ENCODE measurements around the gene LRRC26.

Gene LRRC26

DNA sequence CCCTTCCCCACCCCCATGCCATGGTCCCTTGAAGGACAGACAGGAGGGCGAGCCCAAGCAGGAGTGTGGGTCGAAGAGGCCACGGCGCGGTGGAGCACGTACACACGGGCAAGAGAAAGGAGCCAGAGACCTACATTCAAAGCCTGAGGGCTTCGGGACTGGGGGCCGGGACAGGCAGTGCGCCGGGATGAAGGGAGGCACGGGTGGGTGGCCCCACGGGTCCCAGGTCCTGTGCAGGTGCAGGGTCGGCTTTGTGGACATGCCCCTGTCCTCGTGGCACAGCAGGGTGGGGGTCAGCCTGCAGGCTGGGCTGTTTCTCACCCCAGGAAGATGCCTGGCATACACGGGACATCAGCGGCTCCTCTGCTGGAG, 9.8 kb downstream of the LRRC26 start:
- no peak overlapping the region for H3K4me3 ChIP-seq (ENCODE audit: low read depth, low read length)
- no peak for TF ChIP-seq CTCF (IDR thresholded peaks at IDR 0.05; ENCODE audit: borderline replicate concordance, insufficient read depth, low read depth, low read length)

GRCh38 chr9:137159105-137160053, 10.5 kb downstream of the LRRC26 start:
- no peak for TF ChIP-seq CTCF (IDR thresholded peaks at IDR 0.05; ENCODE audit: borderline replicate concordance, insufficient read depth, low read depth, low read length)
- no peak overlapping the region for H3K4me3 ChIP-seq (ENCODE audit: low read depth, low read length)

DNA sequence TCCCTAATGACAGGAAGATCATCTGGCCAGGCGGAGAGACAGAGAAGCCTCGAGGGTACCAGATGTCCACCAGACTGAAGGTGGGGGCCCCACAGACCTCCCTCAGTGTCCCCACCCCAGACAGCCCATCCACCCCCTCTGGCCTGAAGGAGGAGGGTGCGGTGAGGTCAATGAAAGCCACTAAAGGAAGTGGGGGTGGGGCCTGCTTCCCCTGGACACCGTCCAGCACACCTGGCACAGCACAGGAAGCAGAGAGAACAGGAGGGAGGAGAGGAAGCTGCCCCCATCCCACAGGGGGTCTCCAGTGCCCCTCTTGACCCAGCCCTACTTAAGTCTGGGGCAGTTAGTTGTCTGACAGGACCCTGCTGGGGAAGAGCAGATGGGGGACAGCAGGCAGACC, 11.2 kb downstream of the LRRC26 start:
- H3K4me3 ChIP-seq (ENCODE audit: low read depth, low read length): no peak overlapping the region
- TF ChIP-seq CTCF (IDR thresholded peaks at IDR 0.05; ENCODE audit: borderline replicate concordance, insufficient read depth, low read depth, low read length): no peak

GRCh38 chr9:137157618-137158415, 12.0 kb downstream of the LRRC26 start:
- no peak for TF ChIP-seq CTCF (IDR thresholded peaks at IDR 0.05; ENCODE audit: borderline replicate concordance, insufficient read depth, low read depth, low read length)

GRCh38 chr9:137156567-137157375, 13.1 kb downstream of the LRRC26 start:
- H3K4me3 ChIP-seq (ENCODE audit: low read depth, low read length): peak overlapping the region; percentile 11
- no peak for TF ChIP-seq CTCF (IDR thresholded peaks at IDR 0.05; ENCODE audit: borderline replicate concordance, insufficient read depth, low read depth, low read length)

More at GRCh38 chr9:137157618-137158415, 12.0 kb downstream of the LRRC26 start:
- H3K4me3 ChIP-seq (ENCODE audit: low read depth, low read length): no peak overlapping the region

GRCh38 chr9:137152844-137153405, 16.9 kb downstream of the LRRC26 start:
- H3K4me3 ChIP-seq (ENCODE audit: low read depth, low read length): no peak overlapping the region
- TF ChIP-seq CTCF (IDR thresholded peaks at IDR 0.05; ENCODE audit: borderline replicate concordance, insufficient read depth, low read depth, low read length): no peak

All from GM12875 (cell line).